Measurements from ENCODE around the gene FAM20A. TPM values are rescaled to one million over a fixed set of nuclear protein-coding genes. Genes with fewer than 3 reads are reported as not detected.

Gene FAM20A
- total and polyA plus RNA-seq, 2 of the 8 experiments (the other 6 are each of a cell fraction or from before 2014, with no cell fraction given), result 3.6 to 11.9 TPM

GRCh38 chr17:68512247-68512959 is 88.8 kb downstream of the FAM20A start, which contains the start of gene PRKAR1A:
Gene PRKAR1A (plus strand): TSS chr17:68512430. CDS start chr17:68515400, 2,970 bp downstream.
- H2BK15ac ChIP-seq (ENCODE audit: low read length), result peak within 1 kb of the TSS; percentile 65; the same call in 1 of the 2 replicates
- H2BK5ac ChIP-seq (ENCODE audit: low read depth, low read length), result peak within 1 kb of the TSS; percentile 86
- H3K9me3 ChIP-seq (ENCODE audit: insufficient read depth in 2 of 2, low read depth in 1 of 2, low read length in 1 of 2), result peaks cover 3 to 4% of the 10 kb centered on the region in 2 experiments; a peak in 1 of 4 replicates
- peaks cover 5% of the 10 kb centered on the region for H3K23me2 ChIP-seq (ENCODE audit: low read depth, low read length)
- H4K20me1 ChIP-seq (replicated peaks in 1 of 2; ENCODE audit: control insufficient read depth in 1 of 2, insufficient read depth in 2 of 2, low read length in 2 of 2), result peaks cover 2 to 3% of the 10 kb centered on the region in 2 experiments
- peak within 1 kb of the TSS; percentile 85 to 95 (median 90) for H3K4me3 ChIP-seq (ENCODE audit: extremely low read depth in 1 of 4, insufficient read depth in 2 of 4, low read depth in 3 of 4, low read length in 4 of 4)
- peak within 1 kb of the TSS; percentile 40; the same call in 1 of the 2 replicates for H2AK5ac ChIP-seq (ENCODE audit: low read depth, low read length)
- peak within 1 kb of the TSS; percentile 74 for H4K5ac ChIP-seq (ENCODE audit: insufficient read length, low read depth, low read length)
- POLR2A ChIA-PET (ENCODE audit: partially characterized antibody), result interaction anchor here (0.6 to 2.0 kb wide), 17 partner anchors 8 to 480 kb away, joined by 3 to 9 read pairs (median 4); partner anchors contain the start of gene WIPI1
- peak within 1 kb of the TSS; percentile 83 to 96 (median 94) for H3K9ac ChIP-seq (replicated peaks in 1 of 4; ENCODE audit: extremely low read depth in 1 of 4, low read depth in 3 of 4, low read length in 3 of 4)
- peaks cover 4 to 46% of the 10 kb centered on the region in 2 experiments; a peak in 3 of 4 replicates for H3K79me2 ChIP-seq (ENCODE audit: control insufficient read depth in 1 of 2, insufficient read depth in 2 of 2, low read length in 2 of 2)
- peaks cover 2% of the 10 kb centered on the region for H3K79me1 ChIP-seq (ENCODE audit: low read depth, low read length)
- H2BK12ac ChIP-seq (ENCODE audit: low read depth, low read length), result peak within 1 kb of the TSS; percentile 45
- FAIRE-seq, result no peak
- CTCF ChIA-PET (ENCODE audit: partially characterized antibody), result interaction anchor here (0.7 kb wide), 1 partner anchor 10 kb away, joined by 3 read pairs; no protein-coding TSS in a partner anchor
- H3K4me2 ChIP-seq (ENCODE audit: insufficient read depth in 1 of 2, low read depth in 2 of 2, low read length in 2 of 2), result peak within 1 kb of the TSS; percentile 83 to 94
- peak within 1 kb of the TSS; percentile 63 for H3K18ac ChIP-seq (ENCODE audit: extremely low read depth, low read length)
- H2AFZ ChIP-seq (ENCODE audit: low read length), result peak within 1 kb of the TSS; percentile 88
- H2BK120ac ChIP-seq (replicated peaks; ENCODE audit: low read depth, low read length), result no peak within 1 kb of the TSS
- no peaks in the 10 kb centered on the region for H3K27me3 ChIP-seq (replicated peaks in 1 of 4; ENCODE audit: control insufficient read depth in 3 of 4, extremely low read depth in 1 of 4, insufficient read depth in 3 of 4, low read length in 3 of 4)
- peak within 1 kb of the TSS; percentile 99 for H4K8ac ChIP-seq (ENCODE audit: extremely low read depth, insufficient read depth, low read length)
- H2BK20ac ChIP-seq (ENCODE audit: low read length), result no peak within 1 kb of the TSS
- no peak within 1 kb of the TSS for H3K23ac ChIP-seq (ENCODE audit: insufficient read length)
- H3K4ac ChIP-seq (replicated peaks; ENCODE audit: insufficient read length, low read depth, low read length), result peak within 1 kb of the TSS; percentile 80
- peaks cover 3 to 23% (median 13%) of the 10 kb centered on the region in 4 experiments; a peak in 6 of 8 replicates for H3K36me3 ChIP-seq (ENCODE audit: control insufficient read depth in 2 of 4, insufficient read depth in 4 of 4, low read length in 3 of 4)
- peak; percentile 78 to 95 for DNase-seq (ENCODE audit: low read depth in 1 of 2, low spot score in 2 of 2)
- no peak within 1 kb of the TSS for H3K14ac ChIP-seq (ENCODE audit: insufficient read length)
- H4K91ac ChIP-seq (replicated peaks; ENCODE audit: insufficient read length, low read length), result peak within 1 kb of the TSS; percentile 51
- peak within 1 kb of the TSS; percentile 70 for H3K56ac ChIP-seq (replicated peaks; ENCODE audit: insufficient read length, low read depth, low read length)
- H3K27ac ChIP-seq (ENCODE audit: low read depth, low read length), result peak within 1 kb of the TSS; percentile 99
- peaks cover 0 to 7% (median 2%) of the 10 kb centered on the region in 4 experiments; a peak in 4 of 7 replicates for H3K4me1 ChIP-seq (replicated peaks in 1 of 4; ENCODE audit: control insufficient read depth in 3 of 4, insufficient read depth in 4 of 4, low read length in 3 of 4)
- 1% methylated on average over 33 of the region's 81 CpGs; no CpG with 5 or more reads in 1 of the 2 experiments for WGBS, 2 experiments (ENCODE audit: extremely low coverage in 1 of 2, insufficient coverage in 1 of 2, insufficient read length in 1 of 2, insufficient replicate concordance in 2 of 2, low coverage in 1 of 2, low lambda C conversion rate in 2 of 2, missing lambda C conversion rate in 1 of 2)
- TF ChIP-seq MAX (IDR thresholded peaks at IDR 0.05), result no peak; the same call in 1 of the 2 replicates
- no peak for TF ChIP-seq FOSL1 (IDR thresholded peaks at IDR 0.05; ENCODE audit: insufficient read depth, low read depth, low read length)
- TF ChIP-seq TCF12 (IDR thresholded peaks at IDR 0.05; ENCODE audit: low read depth, low read length), result no peak
- peak in 1 of 2 experiments; percentile 96; a peak in 2 of 3 replicates for TF ChIP-seq POLR2A (IDR thresholded peaks at IDR 0.05; ENCODE audit: control extremely low read depth in 1 of 2, low read depth in 2 of 2, low read length in 2 of 2)
- TF ChIP-seq TAF7 (optimal IDR thresholded peaks at IDR 0.05; ENCODE audit: borderline replicate concordance, low read depth, low read length), result peak; percentile 66
- TF ChIP-seq SP1 (IDR thresholded peaks at IDR 0.05; ENCODE audit: low read depth, low read length), result peak; percentile 51; the same call in 1 of the 2 replicates
- TF ChIP-seq SRF (IDR thresholded peaks at IDR 0.05; ENCODE audit: low read depth, low read length), result no peak
- TF ChIP-seq POU5F1 (IDR thresholded peaks at IDR 0.05; ENCODE audit: low read depth, low read length), result no peak
- TF ChIP-seq EZH2 (IDR thresholded peaks at IDR 0.05; ENCODE audit: low read depth, low read length, severe bottlenecking), result no peak
- TF ChIP-seq HDAC6 (IDR thresholded peaks at IDR 0.05; ENCODE audit: low read depth, low read length), result no peak
